Duodenal mucosa (tissue), 2 donors: ENCODE results near the gene BCKDHA.

Experiments used
- H3K27ac ChIP-seq: one replicate; pipeline ENCODE4 v1.7.0; 2013; ENCODE audit warnings: low read depth, low read length
- H3K27me3 ChIP-seq, 2 donors: one replicate each; pipeline ENCODE4 v1.7.0; 2013; ENCODE audit warnings: low read length in 2 of 2, control low read depth in 1 of 2; ENCODE audit not compliant: insufficient read depth in 2 of 2, control insufficient read depth in 1 of 2
- H3K36me3 ChIP-seq, 2 donors: one replicate each; pipeline ENCODE4 v1.7.0; 2013; ENCODE audit warnings: low read length in 2 of 2, control low read depth in 1 of 2; ENCODE audit not compliant: insufficient read depth in 2 of 2, control insufficient read depth in 1 of 2
- H3K4me1 ChIP-seq, 2 donors: one replicate each; pipeline ENCODE4 v1.7.0; 2013; ENCODE audit warnings: low read length in 2 of 2, control low read depth in 1 of 2; ENCODE audit not compliant: insufficient read depth in 2 of 2, control insufficient read depth in 1 of 2
- H3K4me3 ChIP-seq, 2 donors: one replicate each; pipeline ENCODE4 v1.7.0; 2013; ENCODE audit warnings: low read length in 2 of 2, low read depth in 1 of 2
- H3K9ac ChIP-seq, 2 donors: one replicate each; pipeline ENCODE4 v1.7.0; 2013; ENCODE audit warnings: low read length in 2 of 2, low read depth in 1 of 2
- H3K9me3 ChIP-seq, 2 donors: one replicate each; pipeline ENCODE4 v1.7.0; 2013; ENCODE audit warnings: low read length in 2 of 2, control low read depth in 1 of 2; ENCODE audit not compliant: control insufficient read depth in 1 of 2

BCKDHA gene

DNA sequence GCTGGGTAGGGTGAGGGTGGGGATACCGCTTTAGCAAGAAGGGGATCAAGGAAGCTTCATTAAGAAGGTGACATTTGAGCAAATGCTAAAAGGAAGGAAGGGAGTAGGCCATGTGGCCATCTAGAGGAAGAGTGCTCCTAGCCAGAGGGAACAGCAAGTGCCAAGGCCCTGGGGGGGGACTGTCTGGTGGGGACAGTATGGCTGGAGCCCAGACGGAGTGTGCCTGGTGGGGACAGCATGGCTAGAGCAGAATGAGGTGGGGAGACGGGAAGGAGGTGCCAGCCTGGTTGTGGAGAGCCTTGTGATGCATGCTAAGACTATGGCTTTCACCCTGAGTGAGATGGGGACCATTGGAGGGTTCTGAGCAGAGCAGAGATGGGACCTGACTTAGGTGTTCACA is 41.8 kb upstream of the BCKDHA start:
- Histone ChIP-seq H3K4me1 (peaks cover 3 to 31% of the 10 kb centered on the region in 2 donors), H3K9me3 (no peaks in the 10 kb centered on the region), H3K36me3 (no peaks in the 10 kb centered on the region), H3K27me3 (peaks cover under 1 to 18% of the 10 kb centered on the region in 2 donors), H3K9ac (no peak overlapping the region), H3K27ac (no peak overlapping the region), H3K4me3 (no peak overlapping the region)

DNA sequence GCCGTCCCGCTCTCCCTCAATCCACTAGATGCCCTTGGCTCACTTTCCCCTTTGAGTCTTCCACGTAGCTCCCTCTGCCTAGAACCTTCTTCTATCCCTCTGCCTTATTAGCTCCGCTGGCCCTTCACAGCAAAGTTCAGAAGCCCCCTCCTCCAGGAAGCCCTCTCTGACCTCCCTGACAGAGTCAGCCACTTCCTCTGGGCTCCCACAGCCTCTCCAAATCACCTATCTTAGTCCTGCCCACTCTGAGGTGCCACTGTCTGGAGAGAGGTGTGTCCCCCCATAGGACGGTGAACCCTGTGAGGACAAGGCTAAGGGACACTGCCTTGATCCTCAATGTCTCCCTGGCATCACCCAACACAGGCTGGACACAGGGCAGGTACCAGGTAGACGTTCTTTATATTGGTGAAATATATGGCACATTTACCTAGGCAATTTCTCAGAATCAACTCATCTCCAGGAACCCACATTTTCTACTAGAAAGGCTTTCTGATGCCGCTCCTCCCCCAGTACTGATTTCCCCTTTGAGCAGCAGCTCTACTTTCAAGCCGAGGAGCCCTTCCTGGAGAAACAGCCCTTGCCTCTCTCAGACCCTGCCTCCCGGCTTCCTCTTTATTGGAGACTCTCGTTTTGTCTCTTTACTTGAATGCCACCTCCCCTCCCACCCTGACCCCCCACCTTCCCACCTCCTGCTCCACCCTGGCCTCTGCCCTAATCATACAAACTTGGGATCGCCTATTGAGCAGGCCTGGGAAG is 40.5 kb upstream of the BCKDHA start:
- Histone ChIP-seq H3K36me3 (no peaks in the 10 kb centered on the region), H3K4me3 (no peak overlapping the region), H3K9ac (no peak overlapping the region), H3K4me1 (peaks cover 0 to 18% of the 10 kb centered on the region in 2 donors), H3K9me3 (no peaks in the 10 kb centered on the region), H3K27me3 (peaks cover 0 to 8% of the 10 kb centered on the region in 2 donors), H3K27ac (no peak overlapping the region)

DNA sequence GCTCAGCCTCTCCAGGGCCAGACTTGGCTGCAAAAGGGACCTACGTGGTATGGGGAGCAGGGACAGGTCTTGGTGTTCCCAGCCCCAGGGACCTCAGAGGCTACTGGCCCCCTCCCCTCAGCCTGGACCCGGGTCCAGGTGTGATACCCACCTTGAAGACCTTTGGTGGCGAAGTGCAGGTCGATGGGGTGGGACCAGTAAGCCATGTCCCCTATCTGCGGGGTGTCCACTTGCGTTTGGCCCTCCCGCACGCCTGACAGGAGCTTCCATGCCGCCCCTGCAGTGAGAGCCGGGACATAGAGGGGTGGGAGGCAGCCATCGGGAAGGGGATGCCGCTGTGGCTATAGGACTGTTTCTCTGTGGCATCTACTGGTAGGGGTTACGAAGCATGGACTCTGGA is 39.9 kb upstream of the BCKDHA start:
- Histone ChIP-seq H3K4me3 (no peak overlapping the region), H3K27ac (no peak overlapping the region), H3K9me3 (no peaks in the 10 kb centered on the region), H3K27me3 (peaks cover 0 to 7% of the 10 kb centered on the region in 2 donors), H3K36me3 (no peaks in the 10 kb centered on the region), H3K4me1 (peaks cover 5 to 14% of the 10 kb centered on the region in 2 donors), H3K9ac (no peak overlapping the region)

DNA sequence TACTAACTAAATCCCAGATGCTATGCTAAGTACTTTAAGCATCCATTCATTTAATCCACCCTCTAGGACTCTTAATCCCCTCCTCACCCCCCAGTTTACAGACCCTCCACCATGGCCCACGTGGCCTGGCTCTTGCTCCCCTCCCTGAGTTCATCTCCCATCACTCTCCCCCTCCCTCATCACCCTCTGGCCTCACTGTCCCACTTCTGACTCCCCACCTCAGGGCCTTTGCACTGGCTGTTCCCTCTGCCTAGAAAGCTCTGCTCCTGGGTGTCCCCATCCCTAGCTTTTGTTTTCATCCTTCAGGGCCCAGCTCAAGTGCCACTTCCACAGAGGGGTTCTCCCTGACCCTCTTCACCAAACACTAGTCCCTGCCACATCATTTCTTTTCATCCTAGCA is 37.9 kb upstream of the BCKDHA start:
- H3K4me1 ChIP-seq: peaks cover 15 to 16% of the 10 kb centered on the region in 2 donors
- H3K4me3 ChIP-seq: no peak overlapping the region
- no peak overlapping the region for H3K9ac ChIP-seq
- no peaks in the 10 kb centered on the region for H3K27me3 ChIP-seq
- H3K27ac ChIP-seq: no peak overlapping the region
- H3K36me3 ChIP-seq: no peaks in the 10 kb centered on the region
- H3K9me3 ChIP-seq: no peaks in the 10 kb centered on the region

DNA sequence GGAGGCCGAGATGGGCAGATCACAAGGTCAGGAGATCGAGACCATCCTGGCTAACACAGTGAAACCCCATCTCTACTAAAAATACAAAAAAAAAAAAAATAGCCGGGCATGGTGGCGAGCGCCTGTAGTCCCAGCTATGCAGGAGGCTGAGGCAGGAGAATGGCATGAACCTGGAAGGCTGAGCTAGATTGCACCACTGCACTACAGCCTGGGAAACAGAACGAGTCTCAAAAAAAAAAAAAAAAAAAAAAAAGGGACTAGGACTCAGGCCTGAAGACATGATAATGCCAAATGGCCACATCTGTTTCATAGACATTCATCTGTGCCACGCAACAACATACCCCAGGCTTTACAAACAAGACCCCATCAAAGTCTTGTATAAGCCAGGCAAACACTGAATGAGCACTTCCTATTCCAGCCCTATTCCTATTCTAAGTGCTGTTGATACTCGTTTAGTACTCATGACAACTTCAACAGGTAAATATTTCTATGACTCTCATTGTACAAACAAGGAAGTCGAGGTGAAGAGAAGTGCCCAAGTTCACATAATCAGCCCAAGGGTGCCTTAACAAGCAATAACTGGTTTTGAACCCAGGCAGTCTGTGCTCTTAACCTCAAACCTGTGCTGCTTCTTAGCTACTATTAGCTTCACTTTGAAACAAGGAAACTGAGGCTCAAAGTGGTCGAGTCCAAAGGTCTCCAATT is 35.3 kb upstream of the BCKDHA start:
- H3K27ac ChIP-seq: no peak overlapping the region
- no peak overlapping the region for H3K4me3 ChIP-seq
- H3K36me3 ChIP-seq: no peaks in the 10 kb centered on the region
- H3K9me3 ChIP-seq: no peaks in the 10 kb centered on the region
- H3K4me1 ChIP-seq: peaks cover 18 to 20% of the 10 kb centered on the region in 2 donors
- H3K9ac ChIP-seq: peak overlapping the region in 1 of 2 donors; percentile 8
- no peaks in the 10 kb centered on the region for H3K27me3 ChIP-seq

DNA sequence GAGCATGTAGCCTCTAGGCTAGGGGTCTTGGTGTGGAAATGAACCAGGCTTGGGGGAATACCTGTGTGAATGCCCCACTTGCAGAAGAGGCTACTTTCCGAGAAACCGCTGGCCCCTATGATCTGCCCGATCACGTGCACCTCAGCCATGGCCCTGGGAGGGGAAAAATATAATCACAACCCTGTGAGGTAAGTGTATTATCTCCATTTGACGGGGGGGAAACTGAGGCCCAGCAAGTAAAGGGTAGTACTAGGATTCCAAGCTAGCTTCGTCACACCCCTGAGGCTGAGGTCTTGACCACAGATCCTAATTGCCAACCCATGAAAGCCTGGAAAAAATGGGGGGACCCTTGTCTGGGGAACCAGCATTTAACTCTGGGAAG is 34.3 kb upstream of the BCKDHA start:
- H3K27me3 ChIP-seq: no peaks in the 10 kb centered on the region
- H3K9me3 ChIP-seq: no peaks in the 10 kb centered on the region
- H3K4me3 ChIP-seq: peak overlapping the region; percentile 88 to 95
- H3K9ac ChIP-seq: peak overlapping the region; percentile 78 to 89
- peaks cover 20% of the 10 kb centered on the region in 2 donors for H3K4me1 ChIP-seq
- H3K27ac ChIP-seq: peak overlapping the region; percentile 97
- H3K36me3 ChIP-seq: no peaks in the 10 kb centered on the region

DNA sequence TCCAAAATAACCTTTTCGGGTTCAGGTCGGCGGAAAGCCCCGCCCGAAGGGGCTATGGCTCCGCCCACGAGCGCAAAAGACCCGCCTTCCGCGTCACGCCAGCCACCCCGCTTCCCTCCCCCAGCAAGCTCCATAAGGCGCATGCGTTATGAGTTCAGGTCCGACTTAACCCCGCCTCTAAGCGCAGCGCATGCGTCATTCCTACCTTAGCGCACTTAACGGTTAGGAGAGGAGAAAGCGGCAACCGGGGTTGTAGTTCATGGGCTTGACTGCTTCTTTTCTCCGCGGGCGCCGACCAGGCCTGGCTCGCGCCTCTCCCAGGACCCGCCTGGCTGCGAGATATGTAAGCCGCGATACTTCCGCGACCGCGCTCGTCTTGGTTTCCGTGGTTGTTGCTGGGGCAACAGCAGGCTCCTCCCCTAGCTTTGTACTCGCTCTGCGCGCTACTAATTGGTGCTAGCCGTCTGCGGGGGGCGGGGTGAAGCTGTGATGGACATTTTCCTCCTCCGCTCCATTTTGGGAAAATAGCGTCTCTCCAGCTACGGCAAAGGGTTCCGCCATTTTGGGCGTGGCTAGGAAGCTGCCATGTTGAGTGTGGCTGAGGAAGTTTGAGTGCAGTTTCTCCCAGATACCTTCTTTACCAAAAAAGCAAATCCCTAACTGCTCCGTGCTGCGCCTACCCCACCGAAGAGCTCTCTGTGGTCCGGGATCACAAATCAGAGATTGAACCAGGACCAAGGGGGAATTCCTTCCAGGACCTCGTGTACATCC is 33.7 kb upstream of the BCKDHA start, which contains the start of gene B9D2:
Gene B9D2, minus strand, starts transcription at position 397 of the 771 bp plus-strand sequence. CDS start 630 bp downstream, outside the sequence.
- Histone ChIP-seq H3K27ac (peak within 1 kb of the TSS; percentile 97), H3K9ac (peak within 1 kb of the TSS; percentile 78 to 89), H3K9me3 (no peaks in the 10 kb centered on the region), H3K4me1 (peaks cover 20% of the 10 kb centered on the region in 2 donors), H3K4me3 (peak within 1 kb of the TSS; percentile 88 to 95), H3K27me3 (no peaks in the 10 kb centered on the region), H3K36me3 (no peaks in the 10 kb centered on the region)

DNA sequence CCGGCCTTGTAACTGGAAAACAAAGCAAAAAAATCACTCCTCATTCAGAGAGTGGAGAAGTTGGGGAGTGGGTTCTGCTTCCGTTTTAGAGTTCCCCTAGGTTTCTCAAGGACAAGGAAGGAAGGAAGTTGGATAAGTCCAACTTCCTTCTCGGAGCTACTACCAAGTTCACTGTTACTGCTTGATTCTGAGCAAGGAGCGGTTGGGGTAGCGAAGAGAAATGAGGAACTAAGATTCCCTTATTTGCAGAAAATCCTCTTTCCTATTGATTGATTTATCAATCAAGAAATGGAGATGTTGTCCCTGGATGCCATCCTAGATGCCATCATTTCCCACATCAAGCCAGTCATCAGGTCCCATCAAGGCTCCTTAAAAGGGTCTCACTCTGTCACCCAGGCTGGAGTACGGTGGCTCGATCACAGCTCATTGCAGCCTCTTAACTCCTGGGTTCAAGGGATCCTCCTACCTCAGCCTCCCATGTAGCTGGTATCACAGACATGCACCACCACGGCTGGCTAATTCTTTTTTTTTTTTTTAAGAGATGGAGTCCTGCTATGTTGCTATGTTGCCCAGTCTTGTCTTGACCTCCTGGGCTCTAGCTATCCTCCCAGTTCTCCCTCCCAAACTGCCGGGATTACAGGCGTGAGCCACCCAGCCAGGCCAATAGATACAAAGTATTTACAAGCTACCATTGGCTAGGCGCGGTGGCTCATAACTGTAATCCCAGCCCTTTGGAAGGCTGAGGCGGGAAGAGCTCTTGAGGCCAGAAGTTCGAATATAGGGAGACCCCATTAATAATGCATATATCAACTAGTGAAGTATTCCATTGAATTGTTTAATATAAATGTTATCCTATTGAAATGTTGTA is 32.9 kb upstream of the BCKDHA start:
- Histone ChIP-seq H3K27me3 (no peaks in the 10 kb centered on the region), H3K9me3 (no peaks in the 10 kb centered on the region), H3K4me1 (peaks cover 20% of the 10 kb centered on the region in 2 donors), H3K4me3 (peak overlapping the region; percentile 88 to 95), H3K27ac (peak overlapping the region; percentile 97), H3K9ac (peak overlapping the region; percentile 78 to 89), H3K36me3 (no peaks in the 10 kb centered on the region)

DNA sequence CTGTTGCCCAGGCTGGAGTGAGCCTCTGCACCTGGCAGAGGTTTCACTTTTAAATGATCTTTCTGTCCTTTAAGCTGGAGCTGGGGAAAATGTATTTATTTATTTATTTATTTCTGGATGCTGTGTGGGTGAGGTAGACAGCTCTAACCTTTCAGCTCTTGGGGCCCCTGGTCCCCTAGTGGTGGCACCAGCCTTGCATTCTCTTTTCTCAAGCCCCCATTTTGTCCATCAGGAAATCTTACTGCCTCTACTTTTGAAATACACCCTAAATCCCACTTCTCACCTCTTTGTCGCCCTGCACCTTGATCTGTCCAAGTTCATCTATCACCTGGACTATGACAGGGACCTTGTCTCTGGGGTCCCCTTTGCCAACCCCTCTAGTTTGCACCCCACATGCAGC is 31.5 kb upstream of the BCKDHA start:
- Histone ChIP-seq H3K36me3 (no peaks in the 10 kb centered on the region), H3K27ac (no peak overlapping the region), H3K4me1 (peaks cover 20% of the 10 kb centered on the region in 2 donors), H3K9me3 (no peaks in the 10 kb centered on the region), H3K9ac (no peak overlapping the region), H3K27me3 (no peaks in the 10 kb centered on the region), H3K4me3 (no peak overlapping the region)
